ENCODE results near the gene PPP4R3B. TPM values are rescaled to one million over a fixed set of nuclear protein-coding genes. Genes with fewer than 3 reads are reported as not detected.

The PPP4R3B gene
- total RNA-seq, 1 donor from 2014 or later: 38.2 TPM

DNA sequence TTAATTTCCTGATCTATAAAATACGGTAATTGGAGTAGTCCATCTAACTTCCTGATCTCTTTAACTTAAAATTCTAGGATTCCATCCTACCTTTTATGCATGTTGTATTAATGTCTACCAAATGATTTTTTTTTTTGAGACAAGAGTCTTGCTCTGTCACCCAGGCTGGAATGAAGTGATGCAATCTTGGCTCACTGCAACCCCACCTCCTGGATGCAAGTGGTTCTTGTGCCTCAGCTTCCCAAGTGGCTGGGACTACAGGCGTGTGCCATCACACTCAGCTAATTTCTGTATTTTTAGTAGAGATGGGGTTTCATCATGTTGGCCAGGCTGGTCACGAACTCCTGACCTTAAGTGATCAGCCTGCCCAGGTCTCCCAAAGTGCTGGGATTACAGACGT, 50.1 kb downstream of the PPP4R3B start:
- H3K4me1 ChIP-seq (ENCODE audit: insufficient read depth, low read length): no peaks in the 10 kb centered on the region
- no peak for TF ChIP-seq EZH2 (IDR thresholded peaks at IDR 0.05; ENCODE audit: insufficient read depth, low read length)
- TF ChIP-seq, protein P1, sequence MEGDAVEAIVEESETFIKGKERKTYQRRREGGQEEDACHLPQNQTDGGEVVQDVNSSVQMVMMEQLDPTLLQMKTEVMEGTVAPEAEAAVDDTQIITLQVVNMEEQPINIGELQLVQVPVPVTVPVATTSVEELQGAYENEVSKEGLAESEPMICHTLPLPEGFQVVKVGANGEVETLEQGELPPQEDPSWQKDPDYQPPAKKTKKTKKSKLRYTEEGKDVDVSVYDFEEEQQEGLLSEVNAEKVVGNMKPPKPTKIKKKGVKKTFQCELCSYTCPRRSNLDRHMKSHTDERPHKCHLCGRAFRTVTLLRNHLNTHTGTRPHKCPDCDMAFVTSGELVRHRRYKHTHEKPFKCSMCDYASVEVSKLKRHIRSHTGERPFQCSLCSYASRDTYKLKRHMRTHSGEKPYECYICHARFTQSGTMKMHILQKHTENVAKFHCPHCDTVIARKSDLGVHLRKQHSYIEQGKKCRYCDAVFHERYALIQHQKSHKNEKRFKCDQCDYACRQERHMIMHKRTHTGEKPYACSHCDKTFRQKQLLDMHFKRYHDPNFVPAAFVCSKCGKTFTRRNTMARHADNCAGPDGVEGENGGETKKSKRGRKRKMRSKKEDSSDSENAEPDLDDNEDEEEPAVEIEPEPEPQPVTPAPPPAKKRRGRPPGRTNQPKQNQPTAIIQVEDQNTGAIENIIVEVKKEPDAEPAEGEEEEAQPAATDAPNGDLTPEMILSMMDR (IDR thresholded peaks at IDR 0.05; ENCODE audit: insufficient read depth, low read depth, low read length): no peak
- H3K4me2 ChIP-seq (ENCODE audit: low read length): no peak overlapping the region
- H3K36me3 ChIP-seq (ENCODE audit: insufficient read depth, low read length): peaks cover 24% of the 10 kb centered on the region
- H3K9ac ChIP-seq (ENCODE audit: low read length): no peak overlapping the region
- H3K79me2 ChIP-seq (ENCODE audit: insufficient read depth, low read length): no peaks in the 10 kb centered on the region
- Mint-ChIP-seq H3K27me3 (ENCODE audit: low read depth, unreplicated experiment) (no peaks in the 10 kb centered on the region), H3K27ac (ENCODE audit: unreplicated experiment) (no peak overlapping the region), H3K9me3 (ENCODE audit: unreplicated experiment) (peaks cover 2% of the 10 kb centered on the region), H3K36me3 (ENCODE audit: low read depth, unreplicated experiment) (peaks cover 10% of the 10 kb centered on the region), H3K4me1 (ENCODE audit: low read depth, unreplicated experiment) (peaks cover 2% of the 10 kb centered on the region), H3K4me3 (ENCODE audit: unreplicated experiment) (no peak overlapping the region)
- H3K9me3 ChIP-seq (ENCODE audit: insufficient read depth, low read depth, low read length): no peaks in the 10 kb centered on the region
- no peak for DNase-seq (ENCODE audit: low read depth)
- no peaks in the 10 kb centered on the region for H4K20me1 ChIP-seq (ENCODE audit: insufficient read depth, low read length)
- no peak overlapping the region for H3K4me3 ChIP-seq (ENCODE audit: insufficient read depth, low read depth, low read length)
- H3K27me3 ChIP-seq (ENCODE audit: insufficient read depth, low read length): no peaks in the 10 kb centered on the region
- H2AFZ ChIP-seq (ENCODE audit: low read depth, low read length): no peak overlapping the region
- no peak overlapping the region for H3K27ac ChIP-seq (ENCODE audit: low read depth, low read length)
- no peak for FAIRE-seq

DNA sequence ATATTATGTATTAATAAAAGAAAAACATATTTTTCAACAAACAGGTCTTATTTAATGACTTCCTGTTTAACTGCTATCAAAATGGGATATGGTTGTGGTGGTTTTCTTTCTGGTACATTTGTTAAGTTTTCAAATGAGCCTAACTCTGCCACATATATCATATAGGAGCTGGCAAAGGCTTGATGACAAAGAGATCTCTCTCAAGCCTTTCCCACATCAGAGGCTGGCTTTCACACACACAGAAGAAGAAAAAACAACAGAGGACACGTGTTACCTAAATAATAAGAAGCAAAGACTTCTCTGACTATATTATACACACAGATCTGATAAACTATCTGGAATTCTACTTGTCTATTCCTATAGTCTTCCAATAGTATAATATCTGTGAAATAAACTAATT, 51.8 kb downstream of the PPP4R3B start:
- Histone ChIP-seq H3K79me2 (ENCODE audit: insufficient read depth, low read length) (no peaks in the 10 kb centered on the region), H3K36me3 (ENCODE audit: insufficient read depth, low read length) (peaks cover 31% of the 10 kb centered on the region), H3K27ac (ENCODE audit: low read depth, low read length) (no peak overlapping the region), H3K4me3 (ENCODE audit: insufficient read depth, low read depth, low read length) (no peak overlapping the region), H3K4me2 (ENCODE audit: low read length) (no peak overlapping the region), H3K9me3 (ENCODE audit: insufficient read depth, low read depth, low read length) (no peaks in the 10 kb centered on the region), H3K4me1 (ENCODE audit: insufficient read depth, low read length) (no peaks in the 10 kb centered on the region), H3K9ac (ENCODE audit: low read length) (no peak overlapping the region), H4K20me1 (ENCODE audit: insufficient read depth, low read length) (no peaks in the 10 kb centered on the region), H2AFZ (ENCODE audit: low read depth, low read length) (no peak overlapping the region), H3K27me3 (ENCODE audit: insufficient read depth, low read length) (no peaks in the 10 kb centered on the region)
- Mint-ChIP-seq H3K27me3 (ENCODE audit: low read depth, unreplicated experiment) (no peaks in the 10 kb centered on the region), H3K36me3 (ENCODE audit: low read depth, unreplicated experiment) (peaks cover 26% of the 10 kb centered on the region), H3K4me1 (ENCODE audit: low read depth, unreplicated experiment) (peaks cover 2% of the 10 kb centered on the region), H3K9me3 (ENCODE audit: unreplicated experiment) (peaks cover 14% of the 10 kb centered on the region), H3K4me3 (ENCODE audit: unreplicated experiment) (no peak overlapping the region), H3K27ac (ENCODE audit: unreplicated experiment) (no peak overlapping the region)
- TF ChIP-seq, protein P1 (IDR thresholded peaks at IDR 0.05; ENCODE audit: insufficient read depth, low read depth, low read length): no peak
- no peak for DNase-seq (ENCODE audit: low read depth)
- no peak for FAIRE-seq

DNA sequence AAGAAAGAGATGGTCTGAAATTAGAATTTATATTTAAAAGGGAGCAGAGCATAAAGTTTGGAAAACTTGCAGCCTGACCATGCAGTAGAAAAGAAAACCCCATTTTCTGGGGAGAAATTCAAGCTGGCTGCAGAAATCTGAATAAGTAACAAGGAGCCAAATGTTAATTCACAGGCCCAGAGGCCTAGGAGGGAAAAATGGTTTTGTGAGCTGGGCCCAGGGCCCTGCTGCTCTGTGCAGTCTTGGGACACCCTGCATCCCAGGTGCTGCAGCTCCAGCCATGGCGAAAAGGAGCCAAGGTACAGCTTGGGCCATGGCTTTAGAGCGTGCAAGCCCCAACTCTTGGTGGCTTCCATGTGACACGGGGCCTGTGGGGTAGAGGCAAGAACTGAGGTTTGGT, 56.6 kb downstream of the PPP4R3B start:
- peaks cover 4% of the 10 kb centered on the region for H3K4me1 ChIP-seq (ENCODE audit: insufficient read depth, low read length)
- Mint-ChIP-seq H3K9me3 (ENCODE audit: unreplicated experiment) (peaks cover 19% of the 10 kb centered on the region), H3K27ac (ENCODE audit: unreplicated experiment) (no peak overlapping the region), H3K27me3 (ENCODE audit: low read depth, unreplicated experiment) (no peaks in the 10 kb centered on the region), H3K4me3 (ENCODE audit: unreplicated experiment) (no peak overlapping the region), H3K4me1 (ENCODE audit: low read depth, unreplicated experiment) (peaks cover 5% of the 10 kb centered on the region), H3K36me3 (ENCODE audit: low read depth, unreplicated experiment) (peaks cover 35% of the 10 kb centered on the region)
- H3K9ac ChIP-seq (ENCODE audit: low read length): no peak overlapping the region
- no peak overlapping the region for H3K4me2 ChIP-seq (ENCODE audit: low read length)
- H3K27me3 ChIP-seq (ENCODE audit: insufficient read depth, low read length): no peaks in the 10 kb centered on the region
- no peak overlapping the region for H3K27ac ChIP-seq (ENCODE audit: low read depth, low read length)
- no peaks in the 10 kb centered on the region for H3K9me3 ChIP-seq (ENCODE audit: insufficient read depth, low read depth, low read length)
- FAIRE-seq: no peak
- H3K4me3 ChIP-seq (ENCODE audit: insufficient read depth, low read depth, low read length): no peak overlapping the region
- H3K79me2 ChIP-seq (ENCODE audit: insufficient read depth, low read length): no peaks in the 10 kb centered on the region
- no peak for DNase-seq (ENCODE audit: low read depth)
- TF ChIP-seq, protein P1 (IDR thresholded peaks at IDR 0.05; ENCODE audit: insufficient read depth, low read depth, low read length): no peak
- no peak for TF ChIP-seq EZH2 (IDR thresholded peaks at IDR 0.05; ENCODE audit: insufficient read depth, low read length)
- H2AFZ ChIP-seq (ENCODE audit: low read depth, low read length): no peak overlapping the region
- H4K20me1 ChIP-seq (ENCODE audit: insufficient read depth, low read length): no peaks in the 10 kb centered on the region
- peaks cover 46% of the 10 kb centered on the region for H3K36me3 ChIP-seq (ENCODE audit: insufficient read depth, low read length)

Measured in astrocyte (in vitro differentiated cells and primary cell).